Gastrocnemius medialis (tissue), 4 donors: ENCODE results near the gene PDE4B. TPM values are rescaled to one million over a fixed set of nuclear protein-coding genes. Genes with fewer than 3 reads are reported as not detected.

Experiments used
- ATAC-seq, 2 donors: fragments of 150-250 bp; one replicate each; pipeline ENCODE4 v1.9.1; 2016
- DNase-seq, 2 donors: peaks; one replicate each; pipeline ENCODE4 v3.0.0-alpha.2; 2019
- H3K27ac ChIP-seq, 4 donors: fragments of 200-600 bp; sonication (generic); 1 replicate in 1 of 4; 2 replicates in 3 of 4; pipeline ENCODE4 v1.5.1; 2016 to 2018; ENCODE audit warnings: mild to moderate bottlenecking in 2 of 4, moderate library complexity in 1 of 4
- H3K27me3 ChIP-seq, 3 donors: fragments of 200-600 bp; sonication (generic) in 2 of 3; 1 replicate in 1 of 3; 2 replicates in 2 of 3; pipeline versions ENCODE4 v1.5.1 to v1.6.0; 2016 to 2019; ENCODE audit warnings: mild to moderate bottlenecking in 1 of 3, moderate library complexity in 1 of 3
- H3K36me3 ChIP-seq, 2 donors: fragments of 200-600 bp; sonication (generic) in 1 of 2; one replicate each; pipeline ENCODE4 v1.5.1; 2017 to 2018
- H3K4me1 ChIP-seq, 2 donors: fragments of 200-600 bp; sonication (generic) in 1 of 2; one replicate each; pipeline ENCODE4 v1.5.1; 2016 to 2017; ENCODE audit warnings: mild to moderate bottlenecking in 2 of 2
- H3K4me3 ChIP-seq, 4 donors: fragments of 200-600 bp; sonication (generic) in 3 of 4; 1 replicate in 1 of 4; 2 replicates in 3 of 4; pipeline ENCODE4 v1.5.1; 2016 to 2019; ENCODE audit warnings: mild to moderate bottlenecking in 2 of 4
- H3K9me3 ChIP-seq, 3 donors: fragments of 200-600 bp; sonication (generic) in 2 of 3; 1 replicate in 1 of 3; 2 replicates in 2 of 3; pipeline ENCODE4 v1.5.1; 2016 to 2019
- CTCF ChIP-seq, 5 experiments: fragments of 450-650 bp in 3 of 5; fragments of 200-600 bp in 2 of 5; sonication (generic) in 2 of 5; IDR thresholded peaks in 4 of 5; conservative IDR thresholded peaks in 1 of 5; 1 replicate in 4 of 5; 2 replicates in 1 of 5; pipeline ENCODE4 v1.5.1; 2016 to 2019; ENCODE audit warnings: antibody characterized with exemption in 5 of 5, mild to moderate bottlenecking in 3 of 5, moderate library complexity in 3 of 5
- POLR2A ChIP-seq, 2 donors: fragments of 450-650 bp; IDR thresholded peaks; one replicate each; pipeline ENCODE4 v1.6.1; 2017; ENCODE audit warnings: antibody characterized with exemption in 2 of 2, mild to moderate bottlenecking in 2 of 2, moderate library complexity in 2 of 2
- in situ Hi-C, 4 donors: fragments of 200-750 bp; cut with MboI; loops; one replicate each; pipeline versions ENCODE4 v1.15.0 to v1.8.0; 2017; ENCODE audit warnings: low sequenced_read_pairs in 4 of 4
- intact Hi-C: fragments of 100-400 bp; cut with DNase I; formaldehyde crosslinking; loops from one replicate; pipeline ENCODE4 v1.15.1; 2023; ENCODE audit warnings: low total_unique reads
- total RNA-seq, 4 donors: library from RNA; depleted of rRNA; stranded (reverse); fragments of >200 nt; gene quantifications; one replicate each; pipeline versions ENCODE4 v1.1.0 to v1.2.3, GENCODE V29; 2016

The PDE4B gene
- total RNA-seq, 4 donors from 2014 or later, result 4.5 to 8.5 (median 7.9) TPM

GRCh38 chr1:66253330-66253921 lies 460.7 kb downstream of the PDE4B start:
- no peak for TF ChIP-seq POLR2A (IDR thresholded peaks at IDR 0.05)
- peak; percentile 61 to 88 (median 71) for TF ChIP-seq CTCF (IDR thresholded peaks at IDR 0.05 in 4 of 5, conservative IDR thresholded peaks at IDR 0.05 in 1 of 5)
- ATAC-seq (peak; percentile 89 to 93), DNase-seq (no peak)
- no peaks in the 10 kb centered on the region for H3K27me3 ChIP-seq
- intact Hi-C loops (loop anchor here (1.0 to 10.0 kb wide), 3 partner anchors 193 to 501 kb away; partner anchors contain the start of gene DYNLT5), in situ Hi-C loops (loop anchor here in 3 of 4 donors (5.0 to 10.0 kb wide), 2 partner anchors 91 to 189 kb away; no protein-coding TSS in a partner anchor)
- no peak overlapping the region for H3K27ac ChIP-seq
- no peaks in the 10 kb centered on the region for H3K9me3 ChIP-seq
- H3K4me3 ChIP-seq, result no peak overlapping the region
- no peaks in the 10 kb centered on the region for H3K36me3 ChIP-seq
- peaks cover 0 to 19% of the 10 kb centered on the region in 2 donors for H3K4me1 ChIP-seq

- TF ChIP-seq POLR2A (IDR thresholded peaks at IDR 0.05) (no peak), CTCF (IDR thresholded peaks at IDR 0.05 in 4 of 5, conservative IDR thresholded peaks at IDR 0.05 in 1 of 5) (no peak)
- intact Hi-C loops, result loop anchor here (10.0 kb wide), 2 partner anchors 470 to 500 kb away; partner anchors contain the start of gene DYNLT5
- in situ Hi-C loops, result loop anchor here (5.0 to 10.0 kb wide), 3 partner anchors 73 to 188 kb away; no protein-coding TSS in a partner anchor
Observed at GRCh38 chr1:66254785-66255184, 462.1 kb downstream of the PDE4B start.

GRCh38 chr1:66256629-66257572 lies 464.2 kb downstream of the PDE4B start:
- in situ Hi-C loops (loop anchor here in 2 of 4 donors (5.0 to 10.0 kb wide), 3 partner anchors 70 to 185 kb away; no protein-coding TSS in a partner anchor), intact Hi-C loops (loop anchor here (10.0 kb wide), 2 partner anchors 468 to 498 kb away; partner anchors contain the start of gene DYNLT5)
- no peak overlapping the region for H3K4me3 ChIP-seq
- peaks cover 7 to 29% of the 10 kb centered on the region in 2 donors for H3K4me1 ChIP-seq
- no peak overlapping the region for H3K27ac ChIP-seq
- DNase-seq (no peak), ATAC-seq (no peak)
- H3K27me3 ChIP-seq, result no peaks in the 10 kb centered on the region
- no peaks in the 10 kb centered on the region for H3K36me3 ChIP-seq
- no peak for TF ChIP-seq POLR2A (IDR thresholded peaks at IDR 0.05)
- TF ChIP-seq CTCF (IDR thresholded peaks at IDR 0.05 in 4 of 5, conservative IDR thresholded peaks at IDR 0.05 in 1 of 5), result no peak
- H3K9me3 ChIP-seq, result no peaks in the 10 kb centered on the region

More at GRCh38 chr1:66254785-66255184, 462.1 kb downstream of the PDE4B start:
- no peak for ATAC-seq
- Histone ChIP-seq H3K27ac (no peak overlapping the region), H3K36me3 (no peaks in the 10 kb centered on the region), H3K4me1 (peaks cover 0 to 22% of the 10 kb centered on the region in 2 donors), H3K27me3 (no peaks in the 10 kb centered on the region), H3K9me3 (no peaks in the 10 kb centered on the region), H3K4me3 (no peak overlapping the region)
- no peak for DNase-seq

GRCh38 chr1:66258404-66259105 lies 465.9 kb downstream of the PDE4B start:
- in situ Hi-C loops (loop anchor here in 2 of 4 donors (5.0 to 10.0 kb wide), 3 partner anchors 69 to 184 kb away; no protein-coding TSS in a partner anchor), intact Hi-C loops (loop anchor here (10.0 kb wide), 2 partner anchors 466 to 496 kb away; partner anchors contain the start of gene DYNLT5)

More at GRCh38 chr1:66258404-66259105, 465.9 kb downstream of the PDE4B start:
- TF ChIP-seq POLR2A (IDR thresholded peaks at IDR 0.05) (no peak), CTCF (IDR thresholded peaks at IDR 0.05 in 4 of 5, conservative IDR thresholded peaks at IDR 0.05 in 1 of 5) (no peak)
- H3K36me3 ChIP-seq, result no peaks in the 10 kb centered on the region
- DNase-seq, result no peak
- H3K4me1 ChIP-seq, result peaks cover 9 to 37% of the 10 kb centered on the region in 2 donors
- no peak overlapping the region for H3K4me3 ChIP-seq
- H3K9me3 ChIP-seq, result no peaks in the 10 kb centered on the region
- H3K27ac ChIP-seq, result peak overlapping the region in 2 of 4 donors; percentile 10 to 11
- ATAC-seq, result no peak
- no peaks in the 10 kb centered on the region for H3K27me3 ChIP-seq
